NCI-H524 (cell line): ENCODE measurements around the gene PROKR2.

ENCODE experiments used
- DNase-seq, 2 experiments: peaks; one replicate each; lab custom pipeline; 2025; lab: John Stamatoyannopoulos, UW

The PROKR2 gene

GRCh38 chr20:5282561-5282960 is 34.2 kb downstream of the PROKR2 start:
- DNase-seq, result no peak

- no peak for DNase-seq
Observed at GRCh38 chr20:5279661-5280060, 37.1 kb downstream of the PROKR2 start.

GRCh38 chr20:5272268-5272667 is 44.5 kb downstream of the PROKR2 start:
- no peak for DNase-seq

- DNase-seq, result no peak
Observed at GRCh38 chr20:5270603-5271002, 46.2 kb downstream of the PROKR2 start.

- DNase-seq, result no peak
Observed at GRCh38 chr20:5268449-5268848, 48.3 kb downstream of the PROKR2 start.

GRCh38 chr20:5267092-5267491 is 49.7 kb downstream of the PROKR2 start:
- DNase-seq, result no peak
